ENCODE data around the gene TPP1. TPM values are rescaled to one million over a fixed set of nuclear protein-coding genes. Genes with fewer than 3 reads are reported as not detected.

The TPP1 gene
- total RNA-seq, 1 donor from 2014 or later, result 72.4 TPM

- TF ChIP-seq CTCF (IDR thresholded peaks at IDR 0.05; ENCODE audit: insufficient read depth, low read length, poor library complexity, severe bottlenecking), result no peak
- Histone ChIP-seq H3K36me3 (ENCODE audit: control insufficient read depth, insufficient read depth, low read length) (no peaks in the 10 kb centered on the region), H3K4me3 (ENCODE audit: low read depth, low read length) (no peak overlapping the region), H3K27me3 (ENCODE audit: control insufficient read depth, insufficient read depth, low read length) (peaks cover 27% of the 10 kb centered on the region)
- no peak for DNase-seq (ENCODE audit: low read depth)
Measured at GRCh38 chr11:6628526-6628925, 9.3 kb upstream of the TPP1 start.

- no peak for TF ChIP-seq CTCF (IDR thresholded peaks at IDR 0.05; ENCODE audit: insufficient read depth, low read length, poor library complexity, severe bottlenecking)
- Histone ChIP-seq H3K27me3 (ENCODE audit: control insufficient read depth, insufficient read depth, low read length) (peaks cover 27% of the 10 kb centered on the region), H3K36me3 (ENCODE audit: control insufficient read depth, insufficient read depth, low read length) (no peaks in the 10 kb centered on the region), H3K4me3 (ENCODE audit: low read depth, low read length) (no peak overlapping the region)
- DNase-seq (ENCODE audit: low read depth), result no peak
Measured at GRCh38 chr11:6627762-6628241, 8.6 kb upstream of the TPP1 start.

GRCh38 chr11:6626971-6627761 is 7.9 kb upstream of the TPP1 start:
- no peak overlapping the region for H3K4me3 ChIP-seq (ENCODE audit: low read depth, low read length)
- H3K27me3 ChIP-seq (ENCODE audit: control insufficient read depth, insufficient read depth, low read length), result peaks cover 27% of the 10 kb centered on the region
- no peak for DNase-seq (ENCODE audit: low read depth)
- H3K36me3 ChIP-seq (ENCODE audit: control insufficient read depth, insufficient read depth, low read length), result no peaks in the 10 kb centered on the region
- no peak for TF ChIP-seq CTCF (IDR thresholded peaks at IDR 0.05; ENCODE audit: insufficient read depth, low read length, poor library complexity, severe bottlenecking)

- no peak overlapping the region for H3K4me3 ChIP-seq (ENCODE audit: low read depth, low read length)
- peaks cover 24% of the 10 kb centered on the region for H3K27me3 ChIP-seq (ENCODE audit: control insufficient read depth, insufficient read depth, low read length)
- no peak for TF ChIP-seq CTCF (IDR thresholded peaks at IDR 0.05; ENCODE audit: insufficient read depth, low read length, poor library complexity, severe bottlenecking)
- no peaks in the 10 kb centered on the region for H3K36me3 ChIP-seq (ENCODE audit: control insufficient read depth, insufficient read depth, low read length)
- DNase-seq (ENCODE audit: low read depth), result no peak
Measured at GRCh38 chr11:6625832-6626420, 6.7 kb upstream of the TPP1 start.

- no peak for DNase-seq (ENCODE audit: low read depth)
- no peak for TF ChIP-seq CTCF (IDR thresholded peaks at IDR 0.05; ENCODE audit: insufficient read depth, low read length, poor library complexity, severe bottlenecking)
- Histone ChIP-seq H3K27me3 (ENCODE audit: control insufficient read depth, insufficient read depth, low read length) (peaks cover 18% of the 10 kb centered on the region), H3K4me3 (ENCODE audit: low read depth, low read length) (no peak overlapping the region), H3K36me3 (ENCODE audit: control insufficient read depth, insufficient read depth, low read length) (no peaks in the 10 kb centered on the region)
Measured at GRCh38 chr11:6625156-6625831, 6.1 kb upstream of the TPP1 start.
